ENCODE measurements around the gene GULP1.

DNA sequence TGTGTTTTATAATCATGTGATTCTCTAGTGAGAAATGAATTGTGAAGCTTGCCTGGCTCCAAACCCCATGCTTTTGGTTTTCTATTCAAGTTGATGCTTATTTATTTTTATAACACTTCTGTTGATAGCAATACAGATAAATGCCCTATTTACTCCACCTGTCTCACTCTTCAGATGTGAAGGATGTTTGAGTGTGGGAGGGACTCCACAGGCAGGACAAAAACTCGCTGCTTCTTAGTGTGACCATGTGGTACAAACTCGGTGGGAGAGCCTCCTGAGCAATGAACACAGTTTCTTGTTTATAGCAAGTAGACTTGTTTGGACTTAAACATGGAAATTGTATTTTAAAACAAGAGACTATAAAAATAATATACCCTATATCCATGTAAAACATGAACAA is 219.7 kb downstream of the GULP1 start:
- TF ChIP-seq, protein P1, sequence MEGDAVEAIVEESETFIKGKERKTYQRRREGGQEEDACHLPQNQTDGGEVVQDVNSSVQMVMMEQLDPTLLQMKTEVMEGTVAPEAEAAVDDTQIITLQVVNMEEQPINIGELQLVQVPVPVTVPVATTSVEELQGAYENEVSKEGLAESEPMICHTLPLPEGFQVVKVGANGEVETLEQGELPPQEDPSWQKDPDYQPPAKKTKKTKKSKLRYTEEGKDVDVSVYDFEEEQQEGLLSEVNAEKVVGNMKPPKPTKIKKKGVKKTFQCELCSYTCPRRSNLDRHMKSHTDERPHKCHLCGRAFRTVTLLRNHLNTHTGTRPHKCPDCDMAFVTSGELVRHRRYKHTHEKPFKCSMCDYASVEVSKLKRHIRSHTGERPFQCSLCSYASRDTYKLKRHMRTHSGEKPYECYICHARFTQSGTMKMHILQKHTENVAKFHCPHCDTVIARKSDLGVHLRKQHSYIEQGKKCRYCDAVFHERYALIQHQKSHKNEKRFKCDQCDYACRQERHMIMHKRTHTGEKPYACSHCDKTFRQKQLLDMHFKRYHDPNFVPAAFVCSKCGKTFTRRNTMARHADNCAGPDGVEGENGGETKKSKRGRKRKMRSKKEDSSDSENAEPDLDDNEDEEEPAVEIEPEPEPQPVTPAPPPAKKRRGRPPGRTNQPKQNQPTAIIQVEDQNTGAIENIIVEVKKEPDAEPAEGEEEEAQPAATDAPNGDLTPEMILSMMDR (IDR thresholded peaks at IDR 0.05): no peak
- no peak for TF ChIP-seq POLR2A (IDR thresholded peaks at IDR 0.05)

Data from testis (tissue), 2 donors.